H9 (cell line): ENCODE results near the gene PDE1A. TPM values are rescaled to one million over a fixed set of nuclear protein-coding genes. Genes with fewer than 3 reads are reported as not detected.

Experiments used
- DNase-seq: peaks from one replicate; pipeline ENCODE4 v3.0.0-alpha.2; 2017
- H2AFZ ChIP-seq: one replicate; pipeline ENCODE4 v1.6.1; 2013; ENCODE audit warnings: mild to moderate bottlenecking, low read length, control low read depth, moderate library complexity
- H2AK5ac ChIP-seq: 2 replicates; pipeline ENCODE4 v1.6.1; 2013; ENCODE audit warnings: low read length, control low read depth, mixed read lengths; ENCODE audit not compliant: insufficient read length
- H2BK120ac ChIP-seq: one replicate; pipeline ENCODE4 v1.6.1; 2013; ENCODE audit warnings: low read depth, mild to moderate bottlenecking, low read length, control low read depth, inconsistent platforms; ENCODE audit not compliant: poor library complexity, severe bottlenecking
- H2BK12ac ChIP-seq: 2 replicates; pipeline ENCODE4 v1.6.1; 2013; ENCODE audit warnings: low read length, control low read depth, mixed read lengths, low read depth; ENCODE audit not compliant: insufficient read length
- H2BK15ac ChIP-seq: 2 replicates; pipeline ENCODE4 v1.6.1; 2013; ENCODE audit warnings: low read depth, low read length, control low read depth
- H2BK20ac ChIP-seq: one replicate; pipeline ENCODE4 v1.6.1; 2013; ENCODE audit warnings: low read depth, mild to moderate bottlenecking, low read length, control low read depth, inconsistent platforms; ENCODE audit not compliant: poor library complexity, severe bottlenecking
- H2BK5ac ChIP-seq: 2 replicates; pipeline ENCODE4 v1.6.1; 2013; ENCODE audit warnings: low read length, control low read depth, mixed read lengths; ENCODE audit not compliant: insufficient read length
- H3K14ac ChIP-seq: 2 replicates; pipeline ENCODE4 v1.6.1; 2013; ENCODE audit warnings: low read length, control low read depth; ENCODE audit not compliant: insufficient read depth
- H3K18ac ChIP-seq: 2 replicates; pipeline ENCODE4 v1.6.1; 2013; ENCODE audit warnings: low read depth, mild to moderate bottlenecking, mixed read lengths, low read length, control low read depth; ENCODE audit not compliant: insufficient read length
- H3K23ac ChIP-seq: 2 replicates; pipeline ENCODE4 v1.6.1; 2013; ENCODE audit warnings: low read length, control low read depth, mixed read lengths, low read depth; ENCODE audit not compliant: insufficient read length
- H3K23me2 ChIP-seq: 2 replicates; pipeline ENCODE4 v1.6.1; 2013; ENCODE audit warnings: low read depth, mild to moderate bottlenecking, mixed read lengths, low read length, control low read depth; ENCODE audit not compliant: insufficient read length, poor library complexity, severe bottlenecking
- H3K27ac ChIP-seq: 2 replicates; pipeline ENCODE4 v1.5.1; 2013; ENCODE audit warnings: low read length, control low read depth, mixed read lengths, low read depth; ENCODE audit not compliant: insufficient read length
- H3K27me3 ChIP-seq: 2 replicates; pipeline ENCODE4 v1.6.1; 2013; ENCODE audit warnings: low read length, control low read depth, inconsistent platforms; ENCODE audit not compliant: insufficient read depth
- H3K4ac ChIP-seq: 2 replicates; pipeline ENCODE4 v1.6.1; 2013; ENCODE audit warnings: low read depth, mild to moderate bottlenecking, control low read depth, inconsistent platforms, low read length, moderate library complexity
- H3K4me1 ChIP-seq: 2 replicates; pipeline ENCODE4 v1.6.1; 2013; ENCODE audit warnings: low read length, control low read depth, inconsistent platforms; ENCODE audit not compliant: insufficient read depth
- H3K4me2 ChIP-seq: 2 replicates; pipeline ENCODE4 v1.6.1; 2013; ENCODE audit warnings: low read length, control low read depth, mixed read lengths; ENCODE audit not compliant: insufficient read length, insufficient read depth
- H3K56ac ChIP-seq: 2 replicates; pipeline ENCODE4 v1.6.1; 2013; ENCODE audit warnings: low read depth, mild to moderate bottlenecking, mixed read lengths, low read length, control low read depth; ENCODE audit not compliant: insufficient read length
- H3K79me1 ChIP-seq: 2 replicates; pipeline ENCODE4 v1.6.1; 2013; ENCODE audit warnings: low read depth, mild to moderate bottlenecking, moderate library complexity, low read length, control low read depth, inconsistent platforms; ENCODE audit not compliant: insufficient read depth, poor library complexity, severe bottlenecking
- H3K79me2 ChIP-seq: 2 replicates; pipeline ENCODE4 v1.6.1; 2013; ENCODE audit warnings: low read length, control low read depth, inconsistent platforms; ENCODE audit not compliant: insufficient read depth
- H3K9ac ChIP-seq: 2 replicates; pipeline ENCODE4 v1.6.1; 2013; ENCODE audit warnings: low read length, control low read depth, mixed read lengths; ENCODE audit not compliant: insufficient read length; ENCODE audit errors: extremely low read depth
- H3K9me3 ChIP-seq: one replicate; pipeline ENCODE4 v1.6.1; 2013; ENCODE audit warnings: low read depth, low read length, inconsistent platforms; ENCODE audit not compliant: control insufficient read depth
- H3T11ph ChIP-seq: one replicate; pipeline ENCODE4 v1.6.1; 2013; ENCODE audit warnings: mild to moderate bottlenecking, low read length, control low read depth, inconsistent platforms
- H4K20me1 ChIP-seq: one replicate; pipeline ENCODE4 v1.6.1; 2013; ENCODE audit not compliant: control insufficient read depth, insufficient read length, insufficient read depth
- H4K5ac ChIP-seq: 2 replicates; pipeline ENCODE4 v1.6.1; 2013; ENCODE audit warnings: low read depth, mild to moderate bottlenecking, mixed read lengths, low read length, control low read depth; ENCODE audit not compliant: insufficient read length
- H4K8ac ChIP-seq: replicated peaks from 2 replicates; pipeline ENCODE4 v1.6.1; 2013; ENCODE audit warnings: low read length, control low read depth, mixed read lengths, low read depth; ENCODE audit not compliant: insufficient read length
- H4K91ac ChIP-seq: 2 replicates; pipeline ENCODE4 v1.6.1; 2013; ENCODE audit warnings: low read depth, mild to moderate bottlenecking, moderate library complexity, mixed read lengths, low read length, control low read depth; ENCODE audit not compliant: insufficient read length
- H3K27ac Mint-ChIP-seq, 3 experiments: 2 replicates in 2 of 3; 3 replicates in 1 of 3; pipeline ENCODE4 v1.8.0; 2020 to 2021; ENCODE audit warnings: mixed read lengths in 3 of 3, mild to moderate bottlenecking in 1 of 3, moderate library complexity in 1 of 3
- H3K27me3 Mint-ChIP-seq: 2 replicates; pipeline ENCODE4 v1.8.0; 2021; ENCODE audit warnings: low read depth, mild to moderate bottlenecking, moderate library complexity, mixed read lengths
- H3K36me3 Mint-ChIP-seq, 3 experiments: 2 replicates in 2 of 3; 3 replicates in 1 of 3; pipeline ENCODE4 v1.8.0; 2020 to 2021; ENCODE audit warnings: low read depth in 3 of 3, mixed read lengths in 3 of 3; ENCODE audit not compliant: insufficient read depth in 1 of 3
- H3K4me1 Mint-ChIP-seq, 2 experiments: 2 replicates each; pipeline ENCODE4 v1.8.0; 2020; ENCODE audit warnings: mixed read lengths in 2 of 2
- H3K4me3 Mint-ChIP-seq, 2 experiments: 2 replicates in 1 of 2; 3 replicates in 1 of 2; pipeline ENCODE4 v1.8.0; 2020 to 2021; ENCODE audit warnings: mild to moderate bottlenecking in 2 of 2, mixed read lengths in 2 of 2, moderate library complexity in 1 of 2
- H3K9me3 Mint-ChIP-seq, 2 experiments: 2 replicates in 1 of 2; 3 replicates in 1 of 2; pipeline ENCODE4 v1.8.0; 2020; ENCODE audit warnings: mild to moderate bottlenecking in 2 of 2, mixed read lengths in 2 of 2, moderate library complexity in 1 of 2
- WGBS: extraction: QIAGEN DNeasy Blood & Tissue Kit; methylation state at CpG from one replicate; pipeline ENCODE4 v1.1.7; 2013; ENCODE audit warnings: missing lambda C conversion rate, low lambda C conversion rate, mixed read lengths; ENCODE audit not compliant: insufficient read length; ENCODE audit errors: extremely low coverage; 5-methylcytosine and 5-hydroxymethylcytosine counted together
- total RNA-seq: library from RNA; stranded (reverse); gene quantifications from 2 replicates; pipeline ENCODE4 v1.2.1, GENCODE V29; 2021
- TF ChIP-seq, protein P1 (sequence below): fragments of 200-600 bp; sonication (generic); conservative IDR thresholded peaks from 3 replicates; pipeline ENCODE4 v1.8.0; 2021; ENCODE audit warnings: antibody characterized with exemption, mild to moderate bottlenecking

Gene PDE1A
- total RNA-seq, 1 experiment from 2014 or later, result 0.11 TPM

DNA sequence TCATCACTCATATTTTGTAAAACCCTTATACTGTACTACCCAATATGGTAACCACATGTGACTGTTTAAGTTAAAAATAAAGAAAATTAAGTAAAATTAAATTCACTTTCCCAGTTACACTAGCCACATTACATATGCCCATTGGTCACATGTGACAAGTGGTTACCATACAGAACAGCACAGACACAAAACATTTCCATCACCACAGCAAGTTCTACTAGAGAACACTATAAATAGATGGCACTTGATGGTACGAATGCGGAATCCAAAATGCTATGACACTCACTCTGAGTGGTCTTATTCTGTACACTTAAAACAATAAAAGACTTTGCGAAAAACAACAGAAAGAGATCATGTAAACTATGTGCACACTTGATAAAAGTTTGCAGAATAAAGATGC, 202.2 kb downstream of the PDE1A start:
- Histone ChIP-seq H3K56ac (no peak overlapping the region), H4K91ac (no peak overlapping the region), H3K14ac (no peak overlapping the region), H2BK20ac (no peak overlapping the region), H4K5ac (no peak overlapping the region), H3K9me3 (no peaks in the 10 kb centered on the region), H2BK5ac (no peak overlapping the region), H3K27me3 (no peaks in the 10 kb centered on the region), H3K27ac (no peak overlapping the region), H3K79me1 (no peaks in the 10 kb centered on the region), H3K79me2 (no peaks in the 10 kb centered on the region), H3K9ac (no peak overlapping the region), H3K23ac (no peak overlapping the region), H2BK120ac (no peak overlapping the region), H4K8ac (no peak overlapping the region), H2BK15ac (no peak overlapping the region), H2BK12ac (no peak overlapping the region), H3K23me2 (no peaks in the 10 kb centered on the region), H3K18ac (no peak overlapping the region), H2AFZ (no peak overlapping the region), H3K4me1 (no peaks in the 10 kb centered on the region; the same call in 1 of the 2 replicates), H4K20me1 (no peaks in the 10 kb centered on the region), H2AK5ac (no peak overlapping the region), H3T11ph (no peak overlapping the region), H3K4me2 (no peak overlapping the region), H3K4ac (no peak overlapping the region)
- Mint-ChIP-seq H3K27ac (no peak overlapping the region), H3K9me3 (no peaks in the 10 kb centered on the region), H3K27me3 (no peaks in the 10 kb centered on the region), H3K4me1 (peaks cover 8% of the 10 kb centered on the region in 2 experiments), H3K4me3 (no peak overlapping the region), H3K36me3 (no peaks in the 10 kb centered on the region)
- TF ChIP-seq, protein P1, sequence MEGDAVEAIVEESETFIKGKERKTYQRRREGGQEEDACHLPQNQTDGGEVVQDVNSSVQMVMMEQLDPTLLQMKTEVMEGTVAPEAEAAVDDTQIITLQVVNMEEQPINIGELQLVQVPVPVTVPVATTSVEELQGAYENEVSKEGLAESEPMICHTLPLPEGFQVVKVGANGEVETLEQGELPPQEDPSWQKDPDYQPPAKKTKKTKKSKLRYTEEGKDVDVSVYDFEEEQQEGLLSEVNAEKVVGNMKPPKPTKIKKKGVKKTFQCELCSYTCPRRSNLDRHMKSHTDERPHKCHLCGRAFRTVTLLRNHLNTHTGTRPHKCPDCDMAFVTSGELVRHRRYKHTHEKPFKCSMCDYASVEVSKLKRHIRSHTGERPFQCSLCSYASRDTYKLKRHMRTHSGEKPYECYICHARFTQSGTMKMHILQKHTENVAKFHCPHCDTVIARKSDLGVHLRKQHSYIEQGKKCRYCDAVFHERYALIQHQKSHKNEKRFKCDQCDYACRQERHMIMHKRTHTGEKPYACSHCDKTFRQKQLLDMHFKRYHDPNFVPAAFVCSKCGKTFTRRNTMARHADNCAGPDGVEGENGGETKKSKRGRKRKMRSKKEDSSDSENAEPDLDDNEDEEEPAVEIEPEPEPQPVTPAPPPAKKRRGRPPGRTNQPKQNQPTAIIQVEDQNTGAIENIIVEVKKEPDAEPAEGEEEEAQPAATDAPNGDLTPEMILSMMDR, result no peak
- no peak for DNase-seq
- no CpG with 5 or more reads among the region's 3 CpGs for WGBS
